Lower leg skin (tissue), 4 donors: ENCODE data around the gene WDR1. TPM values are rescaled to one million over a fixed set of nuclear protein-coding genes. Genes with fewer than 3 reads are reported as not detected.

Experiments
- DNase-seq, 2 donors: peaks; one replicate each; pipeline ENCODE4 v3.0.0-alpha.2; 2019; ENCODE audit warnings: low spot score in 2 of 2
- H3K4me3 ChIP-seq: fragments of 200-600 bp; sonication (generic); 2 replicates; pipeline ENCODE4 v1.5.1; 2017; ENCODE audit warnings: mild to moderate bottlenecking, low read depth; ENCODE audit not compliant: poor library complexity, severe bottlenecking
- CTCF ChIP-seq, 3 donors: fragments of 450-650 bp; IDR thresholded peaks; one replicate each; pipeline ENCODE4 v1.5.1; 2016; ENCODE audit warnings: antibody characterized with exemption in 3 of 3, mild to moderate bottlenecking in 3 of 3, moderate library complexity in 2 of 3
- POLR2A ChIP-seq, 2 donors: fragments of 450-650 bp; IDR thresholded peaks; one replicate each; pipeline ENCODE4 v1.6.1; 2016 to 2017; ENCODE audit warnings: antibody characterized with exemption in 2 of 2, mild to moderate bottlenecking in 1 of 2, moderate library complexity in 1 of 2
- WGBS, 2 donors: methylation state at CpG; one replicate each; pipeline ENCODE4 v1.1.5; 2018; 5-methylcytosine and 5-hydroxymethylcytosine counted together
- intact Hi-C: fragments of 100-400 bp; cut with DNase I; formaldehyde crosslinking; loops from one replicate; pipeline ENCODE4 v1.15.0; 2023; ENCODE audit warnings: low total_unique reads
- total RNA-seq, 4 donors: library from RNA; depleted of rRNA; stranded (reverse); fragments of >200 nt; gene quantifications; one replicate each; pipeline ENCODE4 v1.1.0, GENCODE V29; 2016

Gene WDR1
- total RNA-seq, 4 donors from 2014 or later: 83.2 to 163 (median 144) TPM

DNA sequence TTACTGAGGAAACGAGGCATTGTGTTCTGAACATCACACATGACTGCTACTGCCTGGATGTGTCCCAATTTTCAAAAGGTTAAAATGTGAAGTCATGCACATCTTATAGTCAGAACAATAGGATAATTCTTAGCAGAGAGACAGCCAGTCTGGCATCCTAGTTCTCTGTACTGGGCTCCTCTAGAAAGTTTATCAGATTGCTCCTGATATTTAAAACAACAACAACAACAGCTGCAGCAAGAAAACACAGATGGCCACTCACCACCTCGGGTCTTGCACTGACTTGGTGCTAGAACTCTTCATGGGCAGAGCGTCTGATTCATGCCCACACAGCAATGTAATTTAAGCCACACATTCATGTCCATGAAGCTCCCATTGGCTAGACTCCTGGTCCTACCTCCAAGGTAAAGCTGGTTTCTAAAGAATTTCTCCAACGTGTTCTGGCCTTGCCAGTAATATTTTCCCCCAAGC is 62.0 kb downstream of the WDR1 start:
- no peak overlapping the region for H3K4me3 ChIP-seq
- WGBS, 2 donors: 30 to 48% methylated on average over 4 of the region's 4 CpGs
- TF ChIP-seq POLR2A (IDR thresholded peaks at IDR 0.05): no peak
- TF ChIP-seq CTCF (IDR thresholded peaks at IDR 0.05): no peak
- intact Hi-C loops: no loop called here
- DNase-seq: no peak

- DNase-seq: no peak
- intact Hi-C loops: no loop called here
- TF ChIP-seq CTCF (IDR thresholded peaks at IDR 0.05) (no peak), POLR2A (IDR thresholded peaks at IDR 0.05) (no peak)
- WGBS, 2 donors: 77 to 92% methylated on average over 8 of the region's 8 CpGs
- H3K4me3 ChIP-seq: no peak overlapping the region
Observed at GRCh38 chr4:10053635-10054453, 62.8 kb downstream of the WDR1 start.

DNA sequence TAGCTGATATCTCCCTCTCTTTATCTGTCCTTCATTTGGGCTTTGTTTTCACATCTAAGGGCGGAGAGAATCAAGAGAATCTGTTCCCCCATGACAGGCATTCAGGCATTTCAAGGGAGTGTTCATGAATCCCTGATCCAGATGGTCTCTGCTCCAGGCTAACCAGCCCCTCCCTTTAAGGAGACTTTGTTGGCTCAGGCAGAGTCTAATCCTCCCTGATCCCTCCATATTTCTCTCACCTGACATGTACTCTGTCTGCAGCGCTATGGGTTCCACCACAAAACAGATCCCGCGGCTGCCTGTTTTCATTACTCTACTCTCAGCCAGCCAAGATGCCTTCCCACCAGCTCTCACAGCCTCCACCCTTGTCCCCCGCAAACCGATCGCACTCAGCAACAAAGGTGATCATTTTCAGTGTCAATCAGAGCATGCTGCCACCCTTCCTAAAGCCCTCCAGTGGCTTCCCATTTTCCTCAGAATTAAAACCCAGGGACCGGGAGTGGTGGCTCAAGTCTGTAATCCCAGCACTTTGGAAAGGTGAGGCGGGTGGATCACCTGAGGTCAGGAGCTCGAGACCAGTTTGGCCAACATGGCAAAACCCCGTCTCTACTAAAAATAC is 65.0 kb downstream of the WDR1 start:
- no peak overlapping the region for H3K4me3 ChIP-seq
- 52 to 66% methylated on average over 11 of the region's 11 CpGs for WGBS, 2 donors
- intact Hi-C loops: no loop called here
- TF ChIP-seq CTCF (IDR thresholded peaks at IDR 0.05) (no peak), POLR2A (IDR thresholded peaks at IDR 0.05) (no peak)
- peak in 1 of 2 donors; percentile 56 for DNase-seq

- intact Hi-C loops: no loop called here
- TF ChIP-seq CTCF (IDR thresholded peaks at IDR 0.05) (no peak), POLR2A (IDR thresholded peaks at IDR 0.05) (no peak)
Observed at GRCh38 chr4:10050721-10051120, 65.9 kb downstream of the WDR1 start.

GRCh38 chr4:10050261-10050661 is 66.3 kb downstream of the WDR1 start:
- no peak overlapping the region for H3K4me3 ChIP-seq
- WGBS, 2 donors: 62 to 85% methylated on average over 3 of the region's 3 CpGs
- intact Hi-C loops: no loop called here
- no peak for TF ChIP-seq CTCF (IDR thresholded peaks at IDR 0.05)
- no peak for TF ChIP-seq POLR2A (IDR thresholded peaks at IDR 0.05)
- peak in 1 of 2 donors; percentile 10 for DNase-seq

More at GRCh38 chr4:10050721-10051120, 65.9 kb downstream of the WDR1 start:
- no peak overlapping the region for H3K4me3 ChIP-seq
- DNase-seq: peak in 1 of 2 donors; percentile 60
- 50 to 67% methylated on average over 5 of the region's 5 CpGs for WGBS, 2 donors
